C4-2B (cell line): ENCODE measurements around the gene MTUS2.

Source experiments
- ZFX ChIP-seq: fragments of 450-650 bp; IDR thresholded peaks from 2 replicates; pipeline ENCODE4 v1.6.1; 2017
- TF ChIP-seq, protein P1 (sequence below): fragments of 450-650 bp; conservative IDR thresholded peaks from 2 replicates; pipeline ENCODE4 v1.5.1; 2017; ENCODE audit warnings: mild to moderate bottlenecking

DNA sequence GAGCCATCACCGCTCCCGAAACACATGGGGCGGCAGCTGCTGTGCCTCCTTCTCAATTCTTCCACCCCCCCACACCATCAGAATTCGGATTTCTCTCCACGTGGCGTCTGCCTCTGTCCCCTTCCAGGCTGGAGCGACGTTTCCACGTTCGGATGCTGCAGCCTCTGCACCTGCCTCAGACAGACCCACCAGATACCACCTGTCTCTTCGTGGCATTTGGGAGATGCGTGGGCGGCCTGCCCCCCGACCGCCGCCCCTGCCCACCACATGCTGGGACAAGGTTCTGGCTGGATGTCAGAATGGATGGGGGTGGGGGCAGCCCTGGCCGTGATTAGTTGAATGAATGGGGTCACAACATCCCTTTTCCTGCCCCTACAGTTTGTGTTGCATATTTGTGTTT is 685.4 kb downstream of the MTUS2 start:
- TF ChIP-seq, protein P1, sequence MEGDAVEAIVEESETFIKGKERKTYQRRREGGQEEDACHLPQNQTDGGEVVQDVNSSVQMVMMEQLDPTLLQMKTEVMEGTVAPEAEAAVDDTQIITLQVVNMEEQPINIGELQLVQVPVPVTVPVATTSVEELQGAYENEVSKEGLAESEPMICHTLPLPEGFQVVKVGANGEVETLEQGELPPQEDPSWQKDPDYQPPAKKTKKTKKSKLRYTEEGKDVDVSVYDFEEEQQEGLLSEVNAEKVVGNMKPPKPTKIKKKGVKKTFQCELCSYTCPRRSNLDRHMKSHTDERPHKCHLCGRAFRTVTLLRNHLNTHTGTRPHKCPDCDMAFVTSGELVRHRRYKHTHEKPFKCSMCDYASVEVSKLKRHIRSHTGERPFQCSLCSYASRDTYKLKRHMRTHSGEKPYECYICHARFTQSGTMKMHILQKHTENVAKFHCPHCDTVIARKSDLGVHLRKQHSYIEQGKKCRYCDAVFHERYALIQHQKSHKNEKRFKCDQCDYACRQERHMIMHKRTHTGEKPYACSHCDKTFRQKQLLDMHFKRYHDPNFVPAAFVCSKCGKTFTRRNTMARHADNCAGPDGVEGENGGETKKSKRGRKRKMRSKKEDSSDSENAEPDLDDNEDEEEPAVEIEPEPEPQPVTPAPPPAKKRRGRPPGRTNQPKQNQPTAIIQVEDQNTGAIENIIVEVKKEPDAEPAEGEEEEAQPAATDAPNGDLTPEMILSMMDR, result no peak
- TF ChIP-seq ZFX, result no peak
